SK-N-SH (cell line): ENCODE results near the gene AP2A2. TPM values are rescaled to one million over a fixed set of nuclear protein-coding genes. Genes with fewer than 3 reads are reported as not detected.

Experiments used
- CTCF ChIA-PET: fragments of 300-600, 350-600 bp; formaldehyde crosslinking; extraction: SDS; loops from one replicate; lab custom pipeline; 2021; lab: Yijun Ruan, JAX
- POLR2A ChIA-PET: fragments of 350-600 bp; sonication (Branson Sonifier 250); formaldehyde crosslinking; extraction: SDS; loops from one replicate; lab custom pipeline; 2020; ENCODE audit warnings: antibody characterized with exemption, inconsistent platforms; lab: Yijun Ruan, JAX
- DNase-seq: peaks from one replicate; pipeline ENCODE4 v3.0.0; 2012
- H2AFZ ChIP-seq: fragments of 200-600 bp; sonication (generic); 2 replicates; pipeline ENCODE4 v1.8.1; 2016; ENCODE audit warnings: antibody characterized with exemption, mild to moderate bottlenecking, low read depth
- H3F3A ChIP-seq: fragments of 200-600 bp; sonication (generic); replicated peaks from 2 replicates; pipeline ENCODE3; 2016; ENCODE audit warnings: antibody characterized with exemption, mild to moderate bottlenecking; ENCODE audit not compliant: insufficient read depth
- H3K27ac ChIP-seq, 2 experiments: fragments of 200-500 bp in 1 of 2; fragments of 200-600 bp in 1 of 2; sonication (Bioruptor generic) in 1 of 2; sonication (generic), shearing (Covaris generic) in 1 of 2; 2 replicates each; pipeline versions ENCODE4 v1.5.1 to v1.6.1; 2014 to 2016; ENCODE audit warnings: low read depth in 2 of 2, inconsistent platforms in 1 of 2, low read length in 1 of 2, mild to moderate bottlenecking in 1 of 2, mixed read lengths in 1 of 2
- H3K27me3 ChIP-seq: fragments of 200-600 bp; sonication (generic), shearing (Covaris generic); 2 replicates; pipeline ENCODE4 v1.6.1; 2016; ENCODE audit warnings: mixed run types; ENCODE audit not compliant: insufficient read depth
- H3K36me3 ChIP-seq, 2 experiments: fragments of 200-500 bp in 1 of 2; fragments of 200-600 bp in 1 of 2; sonication (Bioruptor generic) in 1 of 2; sonication (generic) in 1 of 2; replicated peaks in 1 of 2; 2 replicates each; pipeline versions ENCODE3 to v1.5.1; 2014 to 2016; ENCODE audit warnings: low read length in 1 of 2, mild to moderate bottlenecking in 1 of 2; ENCODE audit not compliant: insufficient read depth in 2 of 2, control insufficient read depth in 1 of 2
- H3K4me1 ChIP-seq, 2 experiments: fragments of 200-500 bp in 1 of 2; fragments of 200-600 bp in 1 of 2; sonication (Bioruptor generic) in 1 of 2; sonication (generic), shearing (Covaris generic) in 1 of 2; 2 replicates each; pipeline versions ENCODE4 v1.5.1 to v1.6.1; 2014 to 2016; ENCODE audit warnings: low read depth in 1 of 2, low read length in 1 of 2, mixed run types in 1 of 2; ENCODE audit not compliant: insufficient read depth in 2 of 2, control insufficient read depth in 1 of 2
- H3K4me2 ChIP-seq: fragments of 200-600 bp; sonication (generic), shearing (Covaris generic); 2 replicates; pipeline ENCODE4 v1.6.1; 2017; ENCODE audit warnings: mixed run types
- H3K4me3 ChIP-seq, 2 experiments: fragments of 200-500 bp in 1 of 2; fragments of 200-600 bp in 1 of 2; sonication (Bioruptor generic) in 1 of 2; sonication (generic), shearing (Covaris generic) in 1 of 2; 2 replicates each; pipeline versions ENCODE4 v1.5.1 to v1.8.1; 2014 to 2016; ENCODE audit warnings: low read depth in 2 of 2, inconsistent platforms in 1 of 2, low read length in 1 of 2, mild to moderate bottlenecking in 1 of 2, mixed read lengths in 1 of 2, moderate library complexity in 1 of 2
- H3K79me2 ChIP-seq: fragments of 200-600 bp; sonication (generic); 2 replicates; pipeline ENCODE4 v1.8.1; 2017; ENCODE audit warnings: mild to moderate bottlenecking; ENCODE audit not compliant: insufficient read depth
- H3K9ac ChIP-seq: fragments of 200-600 bp; sonication (generic); 2 replicates; pipeline ENCODE4 v1.6.1; 2017; ENCODE audit warnings: mixed run types
- H3K9me2 ChIP-seq: fragments of 200-600 bp; sonication (generic); 2 replicates; pipeline ENCODE4 v1.6.1; 2017; ENCODE audit warnings: mixed run types
- H3K9me3 ChIP-seq: fragments of 200-600 bp; sonication (generic); 2 replicates; pipeline ENCODE4 v1.6.1; 2017; ENCODE audit warnings: mixed run types, mild to moderate bottlenecking, moderate library complexity
- H4K20me1 ChIP-seq: fragments of 200-600 bp; sonication (generic); 2 replicates; pipeline ENCODE4 v1.6.1; 2017; ENCODE audit warnings: mild to moderate bottlenecking, mixed run types; ENCODE audit not compliant: insufficient read depth
- ELF1 ChIP-seq: IDR thresholded peaks from 2 replicates; pipeline ENCODE4 v1.4.0; 2012
- EZH2phosphoT487 ChIP-seq: fragments of 200-600 bp; sonication (generic); IDR thresholded peaks from 2 replicates; pipeline ENCODE4 v1.6.1; 2017; ENCODE audit warnings: low read depth, mixed run types, mild to moderate bottlenecking, antibody characterized with exemption, moderate library complexity, borderline replicate concordance
- FOXM1 ChIP-seq: IDR thresholded peaks from 2 replicates; pipeline ENCODE4 v1.4.0; 2012; ENCODE audit warnings: low read depth, mild to moderate bottlenecking
- GABPA ChIP-seq: IDR thresholded peaks from 2 replicates; pipeline ENCODE4 v1.4.0; 2012; ENCODE audit warnings: low read depth, mild to moderate bottlenecking
- MEF2A ChIP-seq: IDR thresholded peaks from 2 replicates; pipeline ENCODE4 v1.4.0; 2012; ENCODE audit warnings: low read depth, borderline replicate concordance
- MXI1 ChIP-seq: IDR thresholded peaks from 2 replicates; pipeline ENCODE4 v1.6.1; 2012; ENCODE audit warnings: mild to moderate bottlenecking, low read depth, low read length, improper control_type of control experiment
- NRF1 ChIP-seq: IDR thresholded peaks from 2 replicates; pipeline ENCODE4 v1.6.1; 2012; ENCODE audit warnings: low read depth, mild to moderate bottlenecking, low read length
- RAD21 ChIP-seq: IDR thresholded peaks from 2 replicates; pipeline ENCODE4 v1.6.1; 2012; ENCODE audit warnings: mild to moderate bottlenecking, low read length
- RCOR1 ChIP-seq: fragments of 150-350 bp; IDR thresholded peaks from 2 replicates; pipeline ENCODE4 v1.6.1; 2017; ENCODE audit warnings: antibody characterized with exemption, low read length
- RFX5 ChIP-seq: IDR thresholded peaks from 2 replicates; pipeline ENCODE4 v1.6.1; 2012; ENCODE audit warnings: mild to moderate bottlenecking, improper control_type of control experiment, low read length
- TAF1 ChIP-seq: IDR thresholded peaks from 2 replicates; pipeline ENCODE4 v1.6.1; 2012; ENCODE audit warnings: low read depth, mild to moderate bottlenecking, low read length, moderate library complexity, borderline replicate concordance
- TEAD4 ChIP-seq: IDR thresholded peaks from 2 replicates; pipeline ENCODE4 v1.4.0; 2012; ENCODE audit warnings: mild to moderate bottlenecking, borderline replicate concordance; ENCODE audit not compliant: insufficient read depth
- WGBS: methylation state at CpG from one replicate; pipeline ENCODE4 v1.1.6; 2017; ENCODE audit warnings: low lambda C conversion rate; 5-methylcytosine and 5-hydroxymethylcytosine counted together
- polyA plus RNA-seq, 3 experiments: library from polyadenylated mRNA; depleted of rRNA; stranded (reverse); fragments of >200 nt; gene quantifications; 2 replicates each; pipeline ENCODE4 v1.2.3, GENCODE V29; 2012
- TF ChIP-seq, protein P1 (sequence below): IDR thresholded peaks from 2 replicates; pipeline ENCODE4 v1.4.0; 2012; ENCODE audit warnings: low read depth, borderline replicate concordance
- TF ChIP-seq, protein P2 (sequence below): IDR thresholded peaks from 2 replicates; pipeline ENCODE4 v1.4.0; 2012; ENCODE audit warnings: low read depth
- TF ChIP-seq, protein P3 (sequence below): fragments of 200-600 bp; sonication (generic); IDR thresholded peaks from 2 replicates; pipeline ENCODE4 v1.6.1; 2017; ENCODE audit warnings: antibody characterized with exemption, mild to moderate bottlenecking, moderate library complexity
- TF ChIP-seq, protein P4 (sequence below): IDR thresholded peaks from 2 replicates; pipeline ENCODE4 v1.4.0; 2012; ENCODE audit warnings: low read depth, borderline replicate concordance
- TF ChIP-seq, protein P5 (sequence below): fragments of 150-350 bp; IDR thresholded peaks from 2 replicates; pipeline ENCODE4 v1.6.1; 2017; ENCODE audit warnings: antibody characterized with exemption, low read length, low read depth, borderline replicate concordance

The AP2A2 gene
- polyA plus RNA-seq, 1 of the 3 experiments (the other 2 are of a cell fraction) = 42.7 TPM

DNA sequence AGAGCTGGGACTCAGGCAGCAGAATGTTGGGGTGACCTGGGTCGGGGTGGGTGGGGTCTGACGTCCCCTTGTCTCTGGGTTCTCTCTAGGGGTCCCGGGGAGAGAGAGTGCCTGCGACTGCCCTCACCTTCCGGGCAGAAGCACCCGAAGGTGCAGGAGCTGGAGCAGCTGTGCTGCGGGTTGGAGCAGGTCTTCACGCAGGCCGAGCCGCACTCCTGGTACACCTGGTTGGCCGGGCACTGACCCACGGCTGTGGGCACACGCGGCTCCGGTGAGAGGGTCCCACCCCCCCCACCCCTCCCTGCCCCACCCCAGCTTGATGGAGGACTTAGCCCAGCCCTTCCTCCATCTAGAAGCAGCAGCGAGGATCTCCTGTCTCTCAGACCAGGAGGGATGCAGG, 104.4 kb downstream of the AP2A2 start:
- Histone ChIP-seq H3K4me3 (no peak overlapping the region), H4K20me1 (no peaks in the 10 kb centered on the region), H3K4me2 (no peak overlapping the region), H3K27me3 (no peaks in the 10 kb centered on the region), H3K27ac (no peak overlapping the region), H3K9me2 (no peaks in the 10 kb centered on the region), H3K4me1 (no peaks in the 10 kb centered on the region), H3K9me3 (no peaks in the 10 kb centered on the region), H2AFZ (no peak overlapping the region), H3K79me2 (no peaks in the 10 kb centered on the region), H3K36me3 (no peaks in the 10 kb centered on the region), H3F3A (no peaks in the 10 kb centered on the region), H3K9ac (no peak overlapping the region)
- TF ChIP-seq ELF1 = no peak
- TF ChIP-seq, protein P1, sequence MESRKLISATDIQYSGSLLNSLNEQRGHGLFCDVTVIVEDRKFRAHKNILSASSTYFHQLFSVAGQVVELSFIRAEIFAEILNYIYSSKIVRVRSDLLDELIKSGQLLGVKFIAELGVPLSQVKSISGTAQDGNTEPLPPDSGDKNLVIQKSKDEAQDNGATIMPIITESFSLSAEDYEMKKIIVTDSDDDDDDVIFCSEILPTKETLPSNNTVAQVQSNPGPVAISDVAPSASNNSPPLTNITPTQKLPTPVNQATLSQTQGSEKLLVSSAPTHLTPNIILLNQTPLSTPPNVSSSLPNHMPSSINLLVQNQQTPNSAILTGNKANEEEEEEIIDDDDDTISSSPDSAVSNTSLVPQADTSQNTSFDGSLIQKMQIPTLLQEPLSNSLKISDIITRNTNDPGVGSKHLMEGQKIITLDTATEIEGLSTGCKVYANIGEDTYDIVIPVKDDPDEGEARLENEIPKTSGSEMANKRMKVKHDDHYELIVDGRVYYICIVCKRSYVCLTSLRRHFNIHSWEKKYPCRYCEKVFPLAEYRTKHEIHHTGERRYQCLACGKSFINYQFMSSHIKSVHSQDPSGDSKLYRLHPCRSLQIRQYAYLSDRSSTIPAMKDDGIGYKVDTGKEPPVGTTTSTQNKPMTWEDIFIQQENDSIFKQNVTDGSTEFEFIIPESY = no peak
- no peak for TF ChIP-seq RFX5
- TF ChIP-seq, protein P2, sequence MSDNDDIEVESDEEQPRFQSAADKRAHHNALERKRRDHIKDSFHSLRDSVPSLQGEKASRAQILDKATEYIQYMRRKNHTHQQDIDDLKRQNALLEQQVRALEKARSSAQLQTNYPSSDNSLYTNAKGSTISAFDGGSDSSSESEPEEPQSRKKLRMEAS = no peak
- TF ChIP-seq EZH2phosphoT487 = no peak
- TF ChIP-seq TEAD4 = no peak
- no peak for TF ChIP-seq NRF1
- TF ChIP-seq, protein P3, sequence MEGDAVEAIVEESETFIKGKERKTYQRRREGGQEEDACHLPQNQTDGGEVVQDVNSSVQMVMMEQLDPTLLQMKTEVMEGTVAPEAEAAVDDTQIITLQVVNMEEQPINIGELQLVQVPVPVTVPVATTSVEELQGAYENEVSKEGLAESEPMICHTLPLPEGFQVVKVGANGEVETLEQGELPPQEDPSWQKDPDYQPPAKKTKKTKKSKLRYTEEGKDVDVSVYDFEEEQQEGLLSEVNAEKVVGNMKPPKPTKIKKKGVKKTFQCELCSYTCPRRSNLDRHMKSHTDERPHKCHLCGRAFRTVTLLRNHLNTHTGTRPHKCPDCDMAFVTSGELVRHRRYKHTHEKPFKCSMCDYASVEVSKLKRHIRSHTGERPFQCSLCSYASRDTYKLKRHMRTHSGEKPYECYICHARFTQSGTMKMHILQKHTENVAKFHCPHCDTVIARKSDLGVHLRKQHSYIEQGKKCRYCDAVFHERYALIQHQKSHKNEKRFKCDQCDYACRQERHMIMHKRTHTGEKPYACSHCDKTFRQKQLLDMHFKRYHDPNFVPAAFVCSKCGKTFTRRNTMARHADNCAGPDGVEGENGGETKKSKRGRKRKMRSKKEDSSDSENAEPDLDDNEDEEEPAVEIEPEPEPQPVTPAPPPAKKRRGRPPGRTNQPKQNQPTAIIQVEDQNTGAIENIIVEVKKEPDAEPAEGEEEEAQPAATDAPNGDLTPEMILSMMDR = no peak
- TF ChIP-seq RAD21 = no peak
- no peak for TF ChIP-seq MXI1
- no CpG with 5 or more reads among the region's 16 CpGs for WGBS
- ChIA-PET POLR2A (no interaction called here), CTCF (interaction anchor here (0.8 to 1.3 kb wide), 2 partner anchors 20 to 190 kb away, joined by 3 to 4 read pairs; no protein-coding TSS in a partner anchor)
- DNase-seq = no peak

DNA sequence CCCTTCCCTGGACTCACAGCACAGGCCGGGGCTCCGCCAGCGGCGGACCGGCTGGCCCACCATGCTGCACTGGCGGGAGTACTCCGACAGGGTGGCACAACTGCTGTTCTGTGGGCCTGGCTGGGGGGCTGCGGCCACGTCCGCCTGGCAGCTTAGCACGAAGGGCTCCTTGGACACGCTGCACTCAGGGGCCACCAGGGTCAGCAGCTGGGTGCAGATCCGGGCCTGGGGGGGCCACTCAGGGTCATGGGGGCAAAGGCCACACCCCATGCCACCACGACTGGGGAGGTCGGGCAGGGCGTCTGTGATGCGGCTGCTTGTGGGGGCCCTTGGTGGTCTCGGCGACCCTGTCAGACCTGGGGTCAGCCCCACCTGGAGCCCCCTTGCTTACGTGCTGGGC, 104.9 kb downstream of the AP2A2 start:
- POLR2A ChIA-PET = no interaction called here
- H3K4me2 ChIP-seq = no peak overlapping the region
- CTCF ChIA-PET = interaction anchor here (0.8 to 1.3 kb wide), 2 partner anchors 20 to 190 kb away, joined by 3 to 4 read pairs; no protein-coding TSS in a partner anchor
- no peaks in the 10 kb centered on the region for H3K79me2 ChIP-seq
- no peaks in the 10 kb centered on the region for H3F3A ChIP-seq
- no peaks in the 10 kb centered on the region for H3K4me1 ChIP-seq
- no peak overlapping the region for H3K9ac ChIP-seq
- H2AFZ ChIP-seq = no peak overlapping the region
- no peaks in the 10 kb centered on the region for H4K20me1 ChIP-seq
- no peak overlapping the region for H3K4me3 ChIP-seq
- no peaks in the 10 kb centered on the region for H3K9me2 ChIP-seq
- H3K36me3 ChIP-seq = no peaks in the 10 kb centered on the region
- H3K27me3 ChIP-seq = no peaks in the 10 kb centered on the region
- WGBS = 100% methylated on average over 3 of the region's 20 CpGs
- no peak for DNase-seq
- H3K9me3 ChIP-seq = no peaks in the 10 kb centered on the region
- H3K27ac ChIP-seq = no peak overlapping the region
- TF ChIP-seq TAF1 (no peak), RCOR1 (no peak), GABPA (no peak), FOXM1 (no peak), MEF2A (no peak), RAD21 (no peak)
- TF ChIP-seq, protein P3 = no peak
- TF ChIP-seq, protein P4, sequence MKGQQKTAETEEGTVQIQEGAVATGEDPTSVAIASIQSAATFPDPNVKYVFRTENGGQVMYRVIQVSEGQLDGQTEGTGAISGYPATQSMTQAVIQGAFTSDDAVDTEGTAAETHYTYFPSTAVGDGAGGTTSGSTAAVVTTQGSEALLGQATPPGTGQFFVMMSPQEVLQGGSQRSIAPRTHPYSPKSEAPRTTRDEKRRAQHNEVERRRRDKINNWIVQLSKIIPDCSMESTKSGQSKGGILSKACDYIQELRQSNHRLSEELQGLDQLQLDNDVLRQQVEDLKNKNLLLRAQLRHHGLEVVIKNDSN = no peak
- TF ChIP-seq, protein P5, sequence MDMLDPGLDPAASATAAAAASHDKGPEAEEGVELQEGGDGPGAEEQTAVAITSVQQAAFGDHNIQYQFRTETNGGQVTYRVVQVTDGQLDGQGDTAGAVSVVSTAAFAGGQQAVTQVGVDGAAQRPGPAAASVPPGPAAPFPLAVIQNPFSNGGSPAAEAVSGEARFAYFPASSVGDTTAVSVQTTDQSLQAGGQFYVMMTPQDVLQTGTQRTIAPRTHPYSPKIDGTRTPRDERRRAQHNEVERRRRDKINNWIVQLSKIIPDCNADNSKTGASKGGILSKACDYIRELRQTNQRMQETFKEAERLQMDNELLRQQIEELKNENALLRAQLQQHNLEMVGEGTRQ = no peak
